K562 (cell line): Measurements from ENCODE around the gene PKDREJ. TPM values are rescaled to one million over a fixed set of nuclear protein-coding genes. Genes with fewer than 3 reads are reported as not detected.

ENCODE experiments used
- ATAC-seq: fragments of 200-7000 bp; cut with Tn5 transposase; 3 replicates; pipeline ENCODE4 v1.9.1; 2020; ENCODE audit warnings: moderate library complexity
- BruUV-seq: library from RNA; stranded (reverse); fragments of 400-500 nt; replicated peaks from 2 replicates; lab custom pipeline; 2021; lab: Mats Ljungman, UMichigan
- CTCF ChIA-PET: fragments of 300-600 bp; formaldehyde crosslinking; extraction: SDS; loops from one replicate; lab custom pipeline; 2021; ENCODE audit warnings: low intra/inter-chr PET ratio; lab: Yijun Ruan, JAX
- POLR2A ChIA-PET: fragments of 300-600, 350-650 bp; sonication (Branson Sonifier 250); formaldehyde crosslinking; extraction: SDS; loops from one replicate; lab custom pipeline; 2021; ENCODE audit warnings: antibody characterized with exemption, inconsistent platforms; lab: Yijun Ruan, JAX
- DNase-seq, 4 experiments: peaks; one replicate each; pipeline versions ENCODE4 v3.0.0 to v3.0.0-alpha.2; 2011 to 2018; ENCODE audit warnings: low spot score in 3 of 4, mixed read lengths in 3 of 4; ENCODE audit errors: extremely low read depth in 1 of 4
- FAIRE-seq: peaks from 2 replicates; lab custom pipeline; 2011; peaks lifted over from hg19 to GRCh38; lab: Jason Lieb, UNC
- H2AFZ ChIP-seq: 2 replicates; pipeline ENCODE4 v1.6.0; 2011; ENCODE audit warnings: low read depth, low read length, control low read depth, inconsistent platforms
- H3K27ac ChIP-seq: fragments of 200-600 bp; 3 replicates; pipeline ENCODE4 v1.8.0; 2011; ENCODE audit warnings: low read depth, mild to moderate bottlenecking, control low read depth, inconsistent platforms, low read length, moderate library complexity, mixed read lengths; ENCODE audit errors: extremely low read depth
- H3K27me3 ChIP-seq, 2 experiments: fragments of 300-600 bp in 1 of 2; 2 replicates in 1 of 2; 3 replicates in 1 of 2; pipeline versions ENCODE4 v1.6.0 to v1.8.0; 2011; ENCODE audit warnings: inconsistent platforms in 2 of 2, low read length in 2 of 2, mild to moderate bottlenecking in 1 of 2, mixed read lengths in 1 of 2, moderate library complexity in 1 of 2; ENCODE audit not compliant: control insufficient read depth in 2 of 2, insufficient read depth in 2 of 2
- H3K36me3 ChIP-seq: fragments of 300-600 bp; 3 replicates; pipeline ENCODE4 v1.8.0; 2011; ENCODE audit warnings: mild to moderate bottlenecking, low read length, inconsistent platforms; ENCODE audit not compliant: control insufficient read depth, insufficient read depth
- H3K4me1 ChIP-seq, 2 experiments: fragments of 200-600 bp in 1 of 2; replicated peaks in 1 of 2; 2 replicates in 1 of 2; 3 replicates in 1 of 2; pipeline versions ENCODE4 v1.5.1 to v1.8.0; 2011; ENCODE audit warnings: inconsistent platforms in 2 of 2, low read length in 2 of 2, mild to moderate bottlenecking in 1 of 2, mixed read lengths in 1 of 2, moderate library complexity in 1 of 2; ENCODE audit not compliant: control insufficient read depth in 2 of 2, insufficient read depth in 2 of 2
- H3K4me2 ChIP-seq: 2 replicates; pipeline ENCODE4 v1.6.1; 2011; ENCODE audit warnings: low read length, control low read depth, inconsistent platforms, mixed read lengths; ENCODE audit not compliant: insufficient read depth
- H3K4me3 ChIP-seq: fragments of 200-600 bp; sonication (generic), shearing (Covaris generic); 2 replicates; pipeline ENCODE4 v1.5.1; 2016; ENCODE audit warnings: control low read depth, inconsistent platforms
- H3K79me2 ChIP-seq: fragments of 200-600 bp; 3 replicates; pipeline ENCODE4 v1.8.0; 2011; ENCODE audit warnings: low read length, inconsistent platforms; ENCODE audit not compliant: control insufficient read depth, insufficient read depth
- H3K9ac ChIP-seq, 2 experiments: 2 replicates each; pipeline versions ENCODE4 v1.6.0 to v1.6.1; 2011; ENCODE audit warnings: low read depth in 2 of 2, low read length in 2 of 2, control low read depth in 1 of 2, inconsistent platforms in 1 of 2, mild to moderate bottlenecking in 1 of 2, mixed read lengths in 1 of 2; ENCODE audit not compliant: insufficient read depth in 1 of 2
- H3K9me1 ChIP-seq: one replicate; pipeline ENCODE4 v1.6.0; 2011; ENCODE audit warnings: inconsistent platforms, mild to moderate bottlenecking, low read length, moderate library complexity; ENCODE audit not compliant: control insufficient read depth, insufficient read depth
- H3K9me3 ChIP-seq: replicated peaks from 2 replicates; pipeline ENCODE4 v1.5.1; 2011; ENCODE audit warnings: low read depth, low read length, inconsistent platforms; ENCODE audit not compliant: control insufficient read depth, insufficient read depth
- H4K20me1 ChIP-seq: replicated peaks from 2 replicates; pipeline ENCODE4 v1.6.1; 2011; ENCODE audit warnings: low read length, inconsistent platforms, mixed read lengths; ENCODE audit not compliant: control insufficient read depth, insufficient read depth
- CREB5 ChIP-seq: fragments of 250-450 bp; sonication (Bioruptor Pico); IDR thresholded peaks from 2 replicates; pipeline ENCODE4 v1.5.0; 2020; ENCODE audit warnings: mild to moderate bottlenecking
- FOXA1 ChIP-seq: fragments of 450-650 bp; IDR thresholded peaks from 2 replicates; pipeline ENCODE4 v1.6.1; 2016; ENCODE audit warnings: mild to moderate bottlenecking, borderline replicate concordance
- HOMEZ ChIP-seq: fragments of 250-450 bp; sonication (Bioruptor Pico); IDR thresholded peaks from 2 replicates; pipeline ENCODE4 v1.4.0; 2020; ENCODE audit warnings: mild to moderate bottlenecking, moderate library complexity
- KLF10 ChIP-seq: fragments of 250-450 bp; sonication (Bioruptor Pico); IDR thresholded peaks from 2 replicates; pipeline ENCODE4 v1.6.1; 2021; ENCODE audit warnings: matching md5 sums
- LEF1 ChIP-seq: fragments of 450-650 bp; IDR thresholded peaks from 2 replicates; pipeline ENCODE4 v1.6.1; 2016; ENCODE audit warnings: mild to moderate bottlenecking
- MXI1 ChIP-seq: IDR thresholded peaks from 2 replicates; pipeline ENCODE4 v1.6.1; 2011; ENCODE audit warnings: low read depth, mild to moderate bottlenecking, improper control_type of control experiment, low read length
- NR2F6 ChIP-seq: fragments of 450-650 bp; formaldehyde crosslinking; IDR thresholded peaks from 2 replicates; pipeline ENCODE4 v1.4.0; 2020; ENCODE audit warnings: mild to moderate bottlenecking
- PCBP1 ChIP-seq: fragments of 200-400 bp; formaldehyde crosslinking; IDR thresholded peaks from 2 replicates; pipeline ENCODE4 v1.6.1; 2018; ENCODE audit warnings: mild to moderate bottlenecking, low read depth, low read length; ENCODE audit not compliant: poor library complexity, severe bottlenecking
- PHTF2 ChIP-seq: fragments of 250-450 bp; sonication (Bioruptor Pico); IDR thresholded peaks from 2 replicates; pipeline ENCODE4 v1.5.0; 2021; ENCODE audit warnings: mild to moderate bottlenecking
- RNF219 ChIP-seq: fragments of 250-450 bp; sonication (Bioruptor Pico); IDR thresholded peaks from 2 replicates; pipeline ENCODE4 v1.5.0; 2022; ENCODE audit warnings: mild to moderate bottlenecking
- SMARCB1 ChIP-seq: IDR thresholded peaks from 2 replicates; pipeline ENCODE4 v1.6.1; 2011; ENCODE audit warnings: improper control_type of control experiment, low read depth; ENCODE audit not compliant: insufficient read length
- SNAPC5 ChIP-seq: fragments of 250-450 bp; sonication (Bioruptor Pico); IDR thresholded peaks from 2 replicates; pipeline ENCODE4 v1.8.0; 2021; ENCODE audit warnings: moderate library complexity, mild to moderate bottlenecking, inconsistent platforms
- ZNF121 ChIP-seq: sonication (generic); formaldehyde crosslinking; conservative IDR thresholded peaks from 2 replicates; pipeline ENCODE4 v1.8.0; 2022; ENCODE audit warnings: missing genetic modification reagents
- ZNF140 ChIP-seq: fragments of 250-450 bp; sonication (Bioruptor Pico); IDR thresholded peaks from 2 replicates; pipeline ENCODE4 v1.8.0; 2021; ENCODE audit warnings: moderate library complexity, mild to moderate bottlenecking, inconsistent platforms
- ZNF551 ChIP-seq: fragments of 250-450 bp; sonication (Bioruptor Pico); IDR thresholded peaks from 2 replicates; pipeline ENCODE4 v1.5.0; 2021; ENCODE audit warnings: mild to moderate bottlenecking, moderate library complexity
- ZNF589 ChIP-seq: fragments of 200-800 bp; sonication (Bioruptor generic); IDR thresholded peaks from 2 replicates; pipeline ENCODE4 v1.6.1; 2016; ENCODE audit warnings: low read depth, missing genetic modification characterization, missing compliant biosample characterization
- WGBS: fragments of 100-300 bp; shearing (Covaris generic); methylation state at CpG from one replicate; pipeline ENCODE4 v1.1.6; 2016; ENCODE audit warnings: low coverage, mixed read lengths; ENCODE audit not compliant: insufficient coverage; ENCODE audit errors: missing lambda C conversion rate; 5-methylcytosine and 5-hydroxymethylcytosine counted together
- in situ Hi-C: fragments of 300-500 bp; cut with MboI; formaldehyde crosslinking; loops from 4 replicates; pipeline ENCODE4 v1.15.0; 2018; ENCODE audit warnings: inconsistent platforms, mixed read lengths
- intact Hi-C: fragments of 100-400 bp; cut with micrococcal nuclease; formaldehyde crosslinking; loops from 2 replicates; pipeline ENCODE4 v1.14.2; 2022
- polyA plus RNA-seq, 8 experiments: library from polyadenylated mRNA; depleted of rRNA in 4 of 8; stranded (reverse) in 5 of 8; unstranded in 3 of 8; fragments of >200 nt; fragmentation: Nextera tagmentation in 2 of 8; fragmentation: Illumina TruSeq in 1 of 8; extraction: Ambion mirVana in 2 of 8; extraction: Trizol in 1 of 8; gene quantifications; 2 replicates each; pipeline versions ENCODE4 v1.2.1 to v1.2.3, GENCODE V29; 2011 to 2014; ENCODE audit warnings: inconsistent platforms in 1 of 8, missing spikeins in 1 of 8
- total RNA-seq, 7 experiments: library from RNA; depleted of rRNA in 6 of 7; stranded (reverse); fragments of >200 nt in 6 of 7; fragmentation: Illumina TruSeq in 2 of 7; extraction: Trizol in 2 of 7; gene quantifications; 2 replicates each; pipeline versions ENCODE4 v1.2.1 to v1.2.3, GENCODE V29; 2011 to 2021; ENCODE audit warnings: low replicate concordance in 1 of 7

PKDREJ gene
- total and polyA plus RNA-seq, 9 of the 15 experiments (the other 6 are each of a cell fraction or from before 2014, with no cell fraction given): 0.03 TPM; not detected in 8

- no peak for TF ChIP-seq HOMEZ
- no peak for TF ChIP-seq CREB5 (CRISPR knock-in tag)
- no peak for TF ChIP-seq PHTF2 (CRISPR knock-in tag)
- TF ChIP-seq PCBP1: no peak
Observed at GRCh38 chr22:46286006-46286405, 22.9 kb upstream of the PKDREJ start (continued).

- DNase-seq (no peak), FAIRE-seq (no peak), ATAC-seq (no peak)
- Histone ChIP-seq H3K4me1 (peaks cover 0 to 4% of the 10 kb centered on the region in 2 experiments; a peak in 1 of 5 replicates), H3K9me3 (no peaks in the 10 kb centered on the region), H3K79me2 (no peaks in the 10 kb centered on the region), H3K4me3 (no peak overlapping the region), H3K27me3 (no peaks in the 10 kb centered on the region), H3K36me3 (peaks cover 75% of the 10 kb centered on the region), H3K9me1 (no peaks in the 10 kb centered on the region), H3K4me2 (no peak overlapping the region), H4K20me1 (no peaks in the 10 kb centered on the region), H3K27ac (no peak overlapping the region), H2AFZ (no peak overlapping the region), H3K9ac (no peak overlapping the region)
- 87% methylated on average over 6 of the region's 13 CpGs for WGBS
- ChIA-PET CTCF (no interaction called here), POLR2A (interaction anchor here (0.6 to 4.3 kb wide), 3 partner anchors 12 to 15 kb away, joined by 3 to 28 read pairs (median 3); partner anchors contain the start of gene TTC38)
- intact Hi-C loops (no loop called here), in situ Hi-C loops (no loop called here)
- BruUV-seq: no TSS peak
- TF ChIP-seq ZNF121 (CRISPR knock-in tag): no peak
- TF ChIP-seq NR2F6 (CRISPR knock-in tag): no peak
- TF ChIP-seq KLF10 (CRISPR knock-in tag): no peak
- no peak for TF ChIP-seq FOXA1
- no peak for TF ChIP-seq SMARCB1
- no peak for TF ChIP-seq ZNF551 (CRISPR knock-in tag)
- TF ChIP-seq MXI1: no peak
- no peak for TF ChIP-seq ZNF589 (CRISPR knock-in tag)
- TF ChIP-seq ZNF140 (CRISPR knock-in tag): no peak
- TF ChIP-seq RNF219 (CRISPR knock-in tag): no peak
- TF ChIP-seq SNAPC5 (CRISPR knock-in tag): no peak
- TF ChIP-seq LEF1: no peak
Observed at GRCh38 chr22:46281866-46282678, 18.9 kb upstream of the PKDREJ start.
